NT2/D1 (cell line): Measurements from ENCODE around the gene LRRC3.

Experiments
- SUZ12 ChIP-seq: IDR thresholded peaks from 2 replicates; pipeline ENCODE4 v1.6.1; 2011; ENCODE audit not compliant: insufficient read length, insufficient read depth; ENCODE audit errors: extremely low read depth
- ZNF274 ChIP-seq: IDR thresholded peaks from 2 replicates; pipeline ENCODE4 v1.6.1; 2011; ENCODE audit warnings: mild to moderate bottlenecking, low read depth, low read length

DNA sequence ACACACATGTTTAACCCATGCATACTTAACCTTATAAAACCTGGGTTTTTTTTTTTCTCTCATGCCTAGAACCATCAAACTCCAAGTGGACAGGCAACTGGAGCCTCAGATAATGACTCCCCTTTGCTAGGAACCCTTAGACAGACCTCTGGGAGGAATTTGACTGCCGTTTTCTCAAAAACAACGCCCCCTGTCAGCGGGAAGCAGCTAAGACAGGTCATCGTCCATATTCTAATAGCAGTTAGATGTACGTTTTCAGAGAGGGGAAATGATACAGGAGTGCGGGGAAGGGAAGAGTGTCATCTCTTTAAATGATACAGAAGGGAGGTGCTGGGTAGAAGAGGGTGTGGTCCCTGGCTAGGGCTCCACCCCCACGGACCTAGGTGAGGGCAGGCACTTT lies 34.7 kb downstream of the LRRC3 start:
- TF ChIP-seq ZNF274 (no peak), SUZ12 (no peak)
